LNCaP clone FGC (cell line): Measurements from ENCODE around the gene DCX.

Source experiments
- DNase-seq: peaks from one replicate; pipeline ENCODE4 v3.0.0-alpha.2; 2011; ENCODE audit warnings: low read depth
- H3K4me3 ChIP-seq: 2 replicates; pipeline ENCODE4 v1.5.1; 2011; ENCODE audit warnings: mild to moderate bottlenecking, low read depth, low read length, control low read depth
- TF ChIP-seq, protein P1 (sequence below): IDR thresholded peaks from 2 replicates; pipeline ENCODE4 v1.5.1; 2012; ENCODE audit warnings: mild to moderate bottlenecking; ENCODE audit not compliant: control insufficient read depth, insufficient read depth; ENCODE audit errors: extremely low read depth

The DCX gene

DNA sequence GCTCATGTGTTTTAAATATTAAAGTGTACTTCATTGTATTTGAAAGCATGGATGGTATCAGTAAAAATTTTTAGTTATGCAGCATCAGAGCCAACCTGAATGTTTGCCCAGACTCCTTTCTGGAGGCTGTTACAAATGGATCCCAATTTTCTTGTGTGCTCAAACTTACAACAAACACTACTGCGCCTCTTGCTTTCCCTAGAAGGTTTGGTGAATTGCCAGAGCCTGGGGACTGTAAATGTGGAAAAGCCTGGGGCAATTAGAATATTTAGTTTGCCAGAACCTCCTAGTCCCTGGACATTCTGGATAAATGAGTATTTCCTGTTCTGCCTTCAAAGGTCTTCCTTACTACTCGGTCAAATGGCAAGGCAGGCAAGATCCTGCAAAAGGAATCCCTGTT lies 146.5 kb downstream of the DCX start:
- peak; percentile 67 for DNase-seq
- TF ChIP-seq, protein P1, sequence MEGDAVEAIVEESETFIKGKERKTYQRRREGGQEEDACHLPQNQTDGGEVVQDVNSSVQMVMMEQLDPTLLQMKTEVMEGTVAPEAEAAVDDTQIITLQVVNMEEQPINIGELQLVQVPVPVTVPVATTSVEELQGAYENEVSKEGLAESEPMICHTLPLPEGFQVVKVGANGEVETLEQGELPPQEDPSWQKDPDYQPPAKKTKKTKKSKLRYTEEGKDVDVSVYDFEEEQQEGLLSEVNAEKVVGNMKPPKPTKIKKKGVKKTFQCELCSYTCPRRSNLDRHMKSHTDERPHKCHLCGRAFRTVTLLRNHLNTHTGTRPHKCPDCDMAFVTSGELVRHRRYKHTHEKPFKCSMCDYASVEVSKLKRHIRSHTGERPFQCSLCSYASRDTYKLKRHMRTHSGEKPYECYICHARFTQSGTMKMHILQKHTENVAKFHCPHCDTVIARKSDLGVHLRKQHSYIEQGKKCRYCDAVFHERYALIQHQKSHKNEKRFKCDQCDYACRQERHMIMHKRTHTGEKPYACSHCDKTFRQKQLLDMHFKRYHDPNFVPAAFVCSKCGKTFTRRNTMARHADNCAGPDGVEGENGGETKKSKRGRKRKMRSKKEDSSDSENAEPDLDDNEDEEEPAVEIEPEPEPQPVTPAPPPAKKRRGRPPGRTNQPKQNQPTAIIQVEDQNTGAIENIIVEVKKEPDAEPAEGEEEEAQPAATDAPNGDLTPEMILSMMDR, result no peak

DNA sequence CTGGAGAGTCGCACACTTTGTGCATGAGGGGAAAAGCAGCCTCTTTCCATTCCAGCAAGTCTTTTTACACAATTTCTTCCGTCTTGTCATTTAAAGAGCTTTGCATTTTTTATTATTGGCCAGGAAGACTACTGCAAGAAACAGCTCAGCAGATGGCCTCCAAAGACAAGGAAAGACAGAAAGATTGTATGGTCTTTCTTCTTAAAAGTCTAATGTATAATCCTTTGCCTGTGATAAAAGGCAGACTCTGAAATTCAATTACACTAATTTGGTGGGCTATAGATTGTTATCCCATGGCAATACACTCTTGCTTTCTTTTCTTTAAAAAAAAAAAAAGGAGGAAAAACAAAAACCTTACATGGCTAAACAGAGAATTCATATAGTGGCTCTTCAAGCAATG lies 147.6 kb downstream of the DCX start:
- no peak for DNase-seq
- no peak overlapping the region for H3K4me3 ChIP-seq
- TF ChIP-seq, protein P1, result no peak

More for the DNA sequence above, 146.5 kb downstream of the DCX start:
- no peak overlapping the region for H3K4me3 ChIP-seq

DNA sequence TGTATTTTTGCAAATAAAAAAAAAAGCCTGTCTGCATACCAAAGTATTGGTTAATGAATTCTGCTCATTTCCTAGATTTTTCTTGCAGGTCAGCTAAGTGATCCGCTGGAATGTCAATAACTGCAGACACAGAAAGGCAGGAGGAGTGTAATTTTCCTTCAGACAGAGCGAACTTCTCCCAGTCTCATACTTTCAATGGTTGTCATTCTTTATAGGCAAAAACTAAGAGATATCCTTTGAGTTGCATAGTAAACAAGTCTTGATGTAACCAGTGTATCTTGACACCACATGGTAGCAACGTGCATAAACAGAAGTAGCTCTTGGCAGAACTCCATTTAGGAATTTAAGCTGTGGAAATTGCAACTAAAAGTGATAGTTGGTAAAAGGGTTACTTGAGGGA lies 149.9 kb downstream of the DCX start:
- no peak for DNase-seq
- no peak overlapping the region for H3K4me3 ChIP-seq
- TF ChIP-seq, protein P1, result no peak

DNA sequence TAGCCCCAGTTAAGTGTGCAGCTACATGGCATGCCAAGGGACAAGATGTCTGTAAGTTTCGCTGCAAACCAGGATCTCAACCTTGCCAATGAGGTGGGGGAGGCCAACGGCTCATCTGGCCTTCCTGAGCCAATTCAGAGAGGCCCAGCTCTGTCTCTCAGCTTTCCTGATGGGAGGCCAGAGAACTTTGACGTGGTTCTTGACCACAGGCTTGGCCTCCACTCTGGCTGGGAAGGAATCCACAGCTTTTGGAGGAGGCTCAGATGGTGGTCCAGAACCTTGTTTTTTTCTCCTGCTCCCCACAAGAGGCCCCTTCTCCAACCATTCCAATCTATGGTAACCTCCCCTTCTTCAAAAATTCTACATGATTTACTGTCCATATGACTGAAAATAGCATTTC lies 151.5 kb downstream of the DCX start:
- DNase-seq, result no peak
- H3K4me3 ChIP-seq, result no peak overlapping the region
- TF ChIP-seq, protein P1, result no peak

DNA sequence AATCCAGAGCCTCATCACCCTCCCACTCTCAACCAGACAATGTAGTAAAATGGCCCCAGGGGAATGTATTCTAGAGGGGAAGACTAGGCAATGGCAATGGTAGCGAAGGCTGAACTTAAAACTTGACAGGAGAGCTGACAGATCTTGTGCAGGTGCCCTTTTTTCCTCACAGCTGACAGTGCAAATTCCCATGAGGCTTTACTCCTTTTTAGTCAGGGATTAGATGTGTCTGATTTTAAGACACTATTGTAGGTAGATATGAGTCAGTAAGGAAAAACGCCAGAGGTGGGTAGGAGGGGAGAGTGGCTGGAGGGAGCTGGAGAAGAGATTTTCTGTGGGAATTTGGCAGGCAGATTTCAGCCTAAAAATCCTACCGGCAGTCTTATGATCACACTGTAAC lies 152.4 kb downstream of the DCX start:
- no peak for DNase-seq
- H3K4me3 ChIP-seq, result no peak overlapping the region
- TF ChIP-seq, protein P1, result no peak

DNA sequence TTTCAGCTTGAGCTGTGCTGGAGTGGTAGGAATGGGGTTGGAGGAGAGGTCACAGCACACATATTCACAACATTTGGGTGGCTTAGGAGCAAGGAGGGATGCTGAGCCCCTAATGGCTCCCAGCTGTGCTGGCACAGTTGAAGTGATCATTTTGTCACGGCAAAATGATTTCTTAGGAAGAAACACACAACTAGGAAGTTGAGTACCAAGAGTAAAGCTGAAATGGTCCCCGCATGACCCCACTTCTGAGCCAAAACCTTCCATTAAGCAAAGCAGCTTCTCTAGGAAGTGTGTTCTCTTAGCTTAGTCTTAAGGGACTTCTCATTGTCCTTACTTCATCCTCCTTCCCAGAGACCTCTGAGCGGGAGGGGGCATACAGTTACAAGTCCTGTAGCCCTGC lies 154.3 kb downstream of the DCX start:
- H3K4me3 ChIP-seq, result no peak overlapping the region
- no peak for DNase-seq
- TF ChIP-seq, protein P1, result no peak

DNA sequence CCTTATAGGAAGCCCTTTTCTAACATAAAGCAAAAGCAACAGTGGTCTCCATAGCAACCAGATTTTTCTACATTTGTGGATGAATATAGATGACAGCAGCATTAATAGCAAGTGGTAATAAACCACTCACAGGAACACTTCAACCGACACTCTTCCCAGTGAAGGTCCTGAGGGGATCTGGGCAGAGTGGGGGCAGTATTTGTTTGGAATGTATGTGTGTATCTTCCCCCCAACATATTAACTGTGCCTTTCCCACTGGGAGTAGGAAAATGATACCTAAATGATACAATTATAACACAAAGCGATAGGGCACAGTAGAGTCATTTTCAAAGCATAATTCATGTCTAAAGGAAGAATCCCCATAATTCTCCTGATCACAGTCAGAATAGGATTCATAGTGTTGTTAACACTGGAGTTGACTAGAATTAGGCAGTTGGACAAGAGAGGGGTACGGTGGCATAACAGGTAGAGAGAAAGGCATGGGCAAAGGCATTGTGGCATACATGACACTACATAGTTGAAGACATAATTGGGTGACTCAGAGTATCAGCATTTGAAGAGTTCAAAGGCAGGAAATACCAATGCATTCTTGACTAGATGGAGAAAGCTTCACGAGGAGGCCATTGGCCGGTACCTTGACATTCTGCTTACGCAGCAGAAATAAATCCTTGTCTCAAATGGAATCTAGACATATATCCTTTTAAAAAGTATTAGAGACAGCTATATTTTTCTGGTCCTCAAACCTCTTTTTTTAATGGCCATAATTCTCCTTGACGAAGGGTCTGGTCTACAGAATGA lies 156.9 kb downstream of the DCX start:
- TF ChIP-seq, protein P1, result no peak
- no peak overlapping the region for H3K4me3 ChIP-seq
- DNase-seq, result no peak
